SK-N-SH treated with all-trans-retinoic acid at 6 μM for 48 hours (cell line): ENCODE data around the gene TLDC2.

Source experiments
- ARNTL ChIP-seq: fragments of 450-650 bp; formaldehyde crosslinking; IDR thresholded peaks from 2 replicates; pipeline ENCODE4 v1.5.0; 2020; ENCODE audit warnings: low read depth, mild to moderate bottlenecking, moderate library complexity, borderline replicate concordance
- PATZ1 ChIP-seq: fragments of 250-450 bp; sonication (Bioruptor Pico); IDR thresholded peaks from 2 replicates; pipeline ENCODE4 v1.8.0; 2020; ENCODE audit warnings: mild to moderate bottlenecking, moderate library complexity, borderline replicate concordance
- SNAI2 ChIP-seq: fragments of 250-450 bp; sonication (Bioruptor Pico); IDR thresholded peaks from 2 replicates; pipeline ENCODE4 v1.5.0; 2020; ENCODE audit warnings: mild to moderate bottlenecking, moderate library complexity
- ZFP30 ChIP-seq: fragments of 450-650 bp; formaldehyde crosslinking; IDR thresholded peaks from 2 replicates; pipeline ENCODE4 v1.5.0; 2022; ENCODE audit warnings: mild to moderate bottlenecking, moderate library complexity
- ZNF8 ChIP-seq: fragments of 450-650 bp; formaldehyde crosslinking; IDR thresholded peaks from 2 replicates; pipeline ENCODE4 v1.5.0; 2020; ENCODE audit warnings: mild to moderate bottlenecking, moderate library complexity

GRCh38 chr20:36871640-36872570 is 4.0 kb upstream of the TLDC2 start:
- TF ChIP-seq PATZ1 (CRISPR knock-in tag): no peak
- TF ChIP-seq SNAI2 (CRISPR knock-in tag): no peak
- no peak for TF ChIP-seq ZFP30 (CRISPR knock-in tag)
- TF ChIP-seq ZNF8 (CRISPR knock-in tag): no peak
- no peak for TF ChIP-seq ARNTL
